ENCODE data around the gene TEDDM1. TPM values are rescaled to one million over a fixed set of nuclear protein-coding genes. Genes with fewer than 3 reads are reported as not detected.
"Not testable (repeated sequence)": the region's sequence is repeated elsewhere in the genome, so short reads cannot be mapped to it uniquely, and the experiment has no call there.

TEDDM1 gene
- total RNA-seq, result not detected

- no peak for DNase-seq (ENCODE audit: low spot score)
- no peak for ATAC-seq
- intact Hi-C loops (cut with DNase I), result no loop called here
Measured at GRCh38 chr1:182400567-182400966, at the start of gene TEDDM1. TEDDM1 (minus strand) TSS chr1:182400667; CDS start chr1:182400485, 182 bp downstream.

GRCh38 chr1:182450087-182450486 lies 49.6 kb upstream of the TEDDM1 start, which contains the start of gene RGSL1:
RGSL1 (plus strand) TSS chr1:182450146; CDS start chr1:182450166, 20 bp downstream.
- ATAC-seq, result no peak
- intact Hi-C loops (cut with DNase I), result no loop called here
- DNase-seq (ENCODE audit: low spot score), result no peak

GRCh38 chr1:182447660-182448059 lies 47.2 kb upstream of the TEDDM1 start:
- no peak for DNase-seq (ENCODE audit: low spot score)
- intact Hi-C loops (cut with DNase I), result no loop called here
- no peak for ATAC-seq

- intact Hi-C loops (cut with DNase I); DNase-seq (ENCODE audit: low spot score); ATAC-seq: not testable (repeated sequence)
Measured at GRCh38 chr1:182447124-182447523, 46.7 kb upstream of the TEDDM1 start.

- ATAC-seq (peak; percentile 62), DNase-seq (ENCODE audit: low spot score) (no peak)
- intact Hi-C loops (cut with DNase I), result no loop called here
Measured at GRCh38 chr1:182446033-182446669, 45.7 kb upstream of the TEDDM1 start.

GRCh38 chr1:182444497-182444896 lies 44.0 kb upstream of the TEDDM1 start:
- intact Hi-C loops (cut with DNase I), result no loop called here
- ATAC-seq (no peak), DNase-seq (ENCODE audit: low spot score) (no peak)

GRCh38 chr1:182442333-182442732 lies 41.9 kb upstream of the TEDDM1 start:
- DNase-seq (ENCODE audit: low spot score), result no peak
- intact Hi-C loops (cut with DNase I), result no loop called here
- no peak for ATAC-seq

- intact Hi-C loops (cut with DNase I), result no loop called here
- ATAC-seq, result no peak
Measured at GRCh38 chr1:182441719-182442118, 41.3 kb upstream of the TEDDM1 start.

GRCh38 chr1:182438326-182438725 lies 37.9 kb upstream of the TEDDM1 start:
- intact Hi-C loops (cut with DNase I), result no loop called here
- DNase-seq (ENCODE audit: low spot score) (no peak), ATAC-seq (no peak)

More at GRCh38 chr1:182441719-182442118, 41.3 kb upstream of the TEDDM1 start:
- DNase-seq (ENCODE audit: low spot score), result no peak

GRCh38 chr1:182433580-182433979 lies 33.1 kb upstream of the TEDDM1 start:
- no peak for DNase-seq (ENCODE audit: low spot score)
- ATAC-seq, result no peak
- intact Hi-C loops (cut with DNase I), result no loop called here

GRCh38 chr1:182431278-182431677 lies 30.8 kb upstream of the TEDDM1 start:
- DNase-seq (ENCODE audit: low spot score) (no peak), ATAC-seq (no peak)
- intact Hi-C loops (cut with DNase I), result no loop called here

- ATAC-seq (no peak), DNase-seq (ENCODE audit: low spot score) (no peak)
- intact Hi-C loops (cut with DNase I), result no loop called here
Measured at GRCh38 chr1:182430263-182431068, 30.0 kb upstream of the TEDDM1 start.

GRCh38 chr1:182428043-182428442 lies 27.6 kb upstream of the TEDDM1 start:
- ATAC-seq (no peak), DNase-seq (ENCODE audit: low spot score) (no peak)
- intact Hi-C loops (cut with DNase I), result no loop called here

- intact Hi-C loops (cut with DNase I), result no loop called here
- ATAC-seq (no peak), DNase-seq (ENCODE audit: low spot score) (no peak)
Measured at GRCh38 chr1:182426442-182427430, 26.3 kb upstream of the TEDDM1 start.

- DNase-seq (ENCODE audit: low spot score) (no peak), ATAC-seq (no peak)
- intact Hi-C loops (cut with DNase I), result no loop called here
Measured at GRCh38 chr1:182415789-182416188, 15.3 kb upstream of the TEDDM1 start.

- DNase-seq (ENCODE audit: low spot score) (no peak), ATAC-seq (no peak)
- intact Hi-C loops (cut with DNase I), result no loop called here
Measured at GRCh38 chr1:182413969-182414368, 13.5 kb upstream of the TEDDM1 start.

- intact Hi-C loops (cut with DNase I), result no loop called here
- DNase-seq (ENCODE audit: low spot score) (no peak), ATAC-seq (no peak)
Measured at GRCh38 chr1:182413486-182413885, 13.0 kb upstream of the TEDDM1 start.

- intact Hi-C loops (cut with DNase I), result no loop called here
- DNase-seq (ENCODE audit: low spot score) (no peak), ATAC-seq (peak; percentile 75)
Measured at GRCh38 chr1:182410620-182411273, 10.3 kb upstream of the TEDDM1 start.

- intact Hi-C loops (cut with DNase I), result no loop called here
- DNase-seq (ENCODE audit: low spot score), result no peak
- ATAC-seq, result no peak
Measured at GRCh38 chr1:182410138-182410537, 9.7 kb upstream of the TEDDM1 start.
